Measurements from ENCODE around the gene UNG.
"Not testable (repeated sequence)": the region's sequence is repeated elsewhere in the genome, so short reads cannot be mapped to it uniquely, and the experiment has no call there.

Gene UNG

DNA sequence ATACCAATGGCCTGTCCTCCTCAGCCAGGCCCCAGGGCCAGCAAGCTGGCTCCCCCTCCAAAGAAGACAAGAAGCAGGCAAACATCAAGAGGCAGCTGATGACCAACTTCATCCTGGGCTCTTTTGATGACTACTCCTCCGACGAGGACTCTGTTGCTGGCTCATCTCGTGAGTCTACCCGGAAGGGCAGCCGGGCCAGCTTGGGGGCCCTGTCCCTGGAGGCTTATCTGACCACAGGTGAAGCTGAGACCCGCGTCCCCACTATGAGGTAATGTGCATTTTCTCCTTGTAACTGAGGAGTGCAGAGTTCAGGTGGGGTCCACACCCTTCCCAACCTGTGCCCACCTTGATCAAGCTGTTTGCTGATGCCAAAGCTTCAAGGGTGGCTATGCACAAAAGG lies 42.4 kb downstream of the UNG start:
- Histone ChIP-seq H3K27ac (ENCODE audit: low read depth, low read length) (no peak overlapping the region), H3K4me1 (ENCODE audit: control insufficient read depth, insufficient read depth, low read length) (no peaks in the 10 kb centered on the region), H3K9ac (ENCODE audit: low read depth, low read length) (no peak overlapping the region), H3K9me3 (ENCODE audit: control insufficient read depth, insufficient read depth, low read length) (no peaks in the 10 kb centered on the region), H3K4me3 (ENCODE audit: low read depth, low read length) (no peak overlapping the region), H3K27me3 (ENCODE audit: control insufficient read depth, insufficient read depth, low read length) (no peaks in the 10 kb centered on the region), H3K36me3 (ENCODE audit: control insufficient read depth, insufficient read depth, low read length) (no peaks in the 10 kb centered on the region)

DNA sequence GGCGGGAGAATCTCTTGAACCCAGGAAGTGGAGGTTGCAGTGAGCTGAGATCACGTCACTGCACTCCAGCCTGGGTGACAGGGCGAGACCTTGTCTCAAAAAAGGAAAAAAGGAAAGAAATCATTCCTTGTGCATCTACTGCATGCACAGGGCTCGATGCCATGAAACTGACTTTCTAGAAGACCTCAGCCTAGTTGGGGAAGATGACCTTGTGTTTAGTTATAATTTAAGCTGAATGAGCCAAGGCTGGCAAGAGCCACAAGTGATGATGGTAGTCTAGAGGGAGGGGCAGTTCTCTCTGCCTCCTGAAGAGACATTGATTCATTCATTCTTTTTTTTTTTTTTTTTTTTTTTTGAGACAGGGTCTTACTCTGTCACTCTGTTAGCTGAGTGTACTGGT lies 43.2 kb downstream of the UNG start:
- no peak overlapping the region for H3K27ac ChIP-seq (ENCODE audit: low read depth, low read length)
- no peak overlapping the region for H3K9ac ChIP-seq (ENCODE audit: low read depth, low read length)
- H3K36me3 ChIP-seq (ENCODE audit: control insufficient read depth, insufficient read depth, low read length), result no peaks in the 10 kb centered on the region
- no peak overlapping the region for H3K4me3 ChIP-seq (ENCODE audit: low read depth, low read length)
- no peaks in the 10 kb centered on the region for H3K4me1 ChIP-seq (ENCODE audit: control insufficient read depth, insufficient read depth, low read length)
- no peaks in the 10 kb centered on the region for H3K9me3 ChIP-seq (ENCODE audit: control insufficient read depth, insufficient read depth, low read length)
- H3K27me3 ChIP-seq (ENCODE audit: control insufficient read depth, insufficient read depth, low read length), result no peaks in the 10 kb centered on the region

DNA sequence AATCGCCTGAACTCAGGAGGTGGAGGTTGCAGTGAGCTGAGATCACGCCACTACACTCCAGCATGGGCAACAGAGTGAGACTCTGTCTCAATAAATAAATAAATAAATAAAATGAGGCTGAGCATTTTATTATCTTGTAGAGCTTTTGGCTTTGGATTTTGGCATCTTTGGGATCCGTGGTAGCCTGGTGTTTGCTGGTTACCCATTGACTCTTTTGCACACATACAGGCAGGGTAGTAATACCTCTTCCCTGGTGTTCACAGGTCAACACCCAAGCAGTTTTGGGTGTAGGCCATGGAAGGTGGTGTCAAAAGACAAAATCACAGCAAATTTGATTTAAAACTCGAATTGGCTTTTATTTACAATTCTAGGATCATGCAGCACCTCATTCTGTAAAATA lies 46.8 kb downstream of the UNG start:
- H3K9ac ChIP-seq (ENCODE audit: low read depth, low read length), result no peak overlapping the region
- H3K27ac ChIP-seq (ENCODE audit: low read depth, low read length), result no peak overlapping the region
- H3K27me3 ChIP-seq (ENCODE audit: control insufficient read depth, insufficient read depth, low read length), result no peaks in the 10 kb centered on the region
- no peaks in the 10 kb centered on the region for H3K4me1 ChIP-seq (ENCODE audit: control insufficient read depth, insufficient read depth, low read length)
- H3K36me3 ChIP-seq (ENCODE audit: control insufficient read depth, insufficient read depth, low read length), result no peaks in the 10 kb centered on the region
- H3K4me3 ChIP-seq (ENCODE audit: low read depth, low read length), result no peak overlapping the region
- no peaks in the 10 kb centered on the region for H3K9me3 ChIP-seq (ENCODE audit: control insufficient read depth, insufficient read depth, low read length)

DNA sequence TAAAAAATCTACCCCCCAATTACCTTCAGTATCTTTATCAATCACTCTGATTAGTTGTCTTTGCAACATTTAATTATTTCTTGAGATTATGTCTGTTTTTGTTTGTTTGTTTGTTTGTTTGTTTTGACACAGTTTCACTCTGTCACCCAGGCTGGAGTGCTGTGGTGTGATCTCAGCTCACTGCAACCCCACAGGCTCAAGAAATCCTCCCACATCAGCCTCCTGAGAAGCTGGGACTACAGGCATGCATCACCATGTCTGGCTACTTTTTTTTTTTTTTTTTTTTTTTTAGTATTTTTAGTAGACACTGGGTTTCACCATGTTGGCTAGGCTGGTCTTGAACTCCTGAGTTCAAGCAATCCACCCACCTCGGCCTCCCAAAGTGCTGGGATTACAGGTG lies 49.7 kb downstream of the UNG start:
- H3K27me3 ChIP-seq (ENCODE audit: control insufficient read depth, insufficient read depth, low read length); H3K27ac ChIP-seq (ENCODE audit: low read depth, low read length); H3K4me3 ChIP-seq (ENCODE audit: low read depth, low read length); H3K9ac ChIP-seq (ENCODE audit: low read depth, low read length); H3K4me1 ChIP-seq (ENCODE audit: control insufficient read depth, insufficient read depth, low read length); H3K9me3 ChIP-seq (ENCODE audit: control insufficient read depth, insufficient read depth, low read length); H3K36me3 ChIP-seq (ENCODE audit: control insufficient read depth, insufficient read depth, low read length): not testable (repeated sequence)

DNA sequence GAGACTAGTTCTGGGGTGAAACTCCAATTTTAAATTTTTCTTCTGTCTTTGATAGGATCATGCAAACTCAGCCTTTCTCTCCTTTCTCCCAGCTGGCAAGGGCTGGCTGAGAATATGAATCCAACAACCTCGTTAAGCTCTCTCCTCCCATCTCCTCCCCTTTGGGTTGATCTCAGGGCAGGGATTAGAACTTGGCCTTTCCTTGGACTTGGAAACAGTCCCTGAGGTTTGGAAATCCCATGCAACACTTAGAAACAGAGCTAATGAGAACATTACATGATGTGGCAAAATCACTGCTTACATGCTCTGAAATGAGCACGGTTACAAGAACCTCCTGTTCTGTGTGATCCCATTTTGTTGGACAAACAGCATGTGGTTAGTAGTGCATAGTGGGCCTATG lies 50.6 kb downstream of the UNG start:
- H3K27me3 ChIP-seq (ENCODE audit: control insufficient read depth, insufficient read depth, low read length), result no peaks in the 10 kb centered on the region
- no peaks in the 10 kb centered on the region for H3K9me3 ChIP-seq (ENCODE audit: control insufficient read depth, insufficient read depth, low read length)
- H3K4me3 ChIP-seq (ENCODE audit: low read depth, low read length), result no peak overlapping the region
- no peaks in the 10 kb centered on the region for H3K4me1 ChIP-seq (ENCODE audit: control insufficient read depth, insufficient read depth, low read length)
- no peak overlapping the region for H3K27ac ChIP-seq (ENCODE audit: low read depth, low read length)
- no peaks in the 10 kb centered on the region for H3K36me3 ChIP-seq (ENCODE audit: control insufficient read depth, insufficient read depth, low read length)
- no peak overlapping the region for H3K9ac ChIP-seq (ENCODE audit: low read depth, low read length)

DNA sequence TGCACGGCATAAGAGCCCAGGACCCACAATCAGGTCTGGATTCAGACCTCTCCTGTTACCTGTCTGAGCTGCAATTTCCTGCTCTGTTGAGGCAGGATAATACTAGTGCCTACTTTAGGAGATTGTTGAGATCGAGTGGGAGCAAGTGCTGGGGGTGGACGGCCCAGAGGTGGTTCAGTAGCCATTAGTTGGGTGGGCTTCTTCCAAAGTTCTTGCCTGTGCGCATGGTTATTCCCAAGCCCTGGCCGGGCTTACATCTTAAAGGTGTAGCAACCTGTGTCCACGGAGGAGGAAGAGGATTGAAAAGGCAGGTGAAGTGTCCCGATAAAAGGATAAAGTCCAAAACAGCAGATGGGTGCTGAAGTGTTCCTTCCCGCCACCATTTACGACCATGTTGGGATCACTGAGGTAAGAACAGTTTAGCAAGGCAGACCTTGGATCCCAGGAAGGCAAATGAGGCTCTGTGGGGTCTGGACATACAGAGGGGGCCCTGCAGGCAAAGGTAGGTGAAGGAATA lies 52.8 kb downstream of the UNG start:
- Histone ChIP-seq H3K4me3 (ENCODE audit: low read depth, low read length) (no peak overlapping the region), H3K27me3 (ENCODE audit: control insufficient read depth, insufficient read depth, low read length) (peaks cover 4% of the 10 kb centered on the region), H3K4me1 (ENCODE audit: control insufficient read depth, insufficient read depth, low read length) (peaks cover 3% of the 10 kb centered on the region; the same call in 1 of the 2 replicates), H3K36me3 (ENCODE audit: control insufficient read depth, insufficient read depth, low read length) (no peaks in the 10 kb centered on the region), H3K9me3 (ENCODE audit: control insufficient read depth, insufficient read depth, low read length) (no peaks in the 10 kb centered on the region), H3K9ac (ENCODE audit: low read depth, low read length) (no peak overlapping the region), H3K27ac (ENCODE audit: low read depth, low read length) (no peak overlapping the region)

DNA sequence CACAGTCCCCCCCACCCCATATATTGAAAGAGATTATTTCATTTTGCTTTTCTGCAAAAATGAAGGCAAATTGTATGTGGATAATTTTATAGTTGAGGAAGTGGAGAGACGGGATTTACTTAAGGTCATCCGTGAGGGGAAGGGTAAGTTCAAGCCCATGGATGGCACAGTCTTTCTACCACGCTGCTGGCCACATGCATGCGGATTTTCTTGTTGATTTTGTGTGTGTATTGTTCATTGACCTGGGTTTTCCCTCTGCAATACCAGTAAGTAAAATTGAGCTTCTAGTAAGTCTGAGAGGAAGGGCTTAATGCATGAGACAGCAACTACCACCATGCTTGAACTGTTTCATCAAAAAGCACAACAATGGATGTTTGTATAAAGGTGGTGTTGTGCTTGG lies 54.1 kb downstream of the UNG start:
- peaks cover 3% of the 10 kb centered on the region; the same call in 1 of the 2 replicates for H3K4me1 ChIP-seq (ENCODE audit: control insufficient read depth, insufficient read depth, low read length)
- H3K9ac ChIP-seq (ENCODE audit: low read depth, low read length), result no peak overlapping the region
- H3K27me3 ChIP-seq (ENCODE audit: control insufficient read depth, insufficient read depth, low read length), result peaks cover 4% of the 10 kb centered on the region
- no peaks in the 10 kb centered on the region for H3K36me3 ChIP-seq (ENCODE audit: control insufficient read depth, insufficient read depth, low read length)
- no peak overlapping the region for H3K4me3 ChIP-seq (ENCODE audit: low read depth, low read length)
- no peak overlapping the region for H3K27ac ChIP-seq (ENCODE audit: low read depth, low read length)
- no peaks in the 10 kb centered on the region for H3K9me3 ChIP-seq (ENCODE audit: control insufficient read depth, insufficient read depth, low read length)

DNA sequence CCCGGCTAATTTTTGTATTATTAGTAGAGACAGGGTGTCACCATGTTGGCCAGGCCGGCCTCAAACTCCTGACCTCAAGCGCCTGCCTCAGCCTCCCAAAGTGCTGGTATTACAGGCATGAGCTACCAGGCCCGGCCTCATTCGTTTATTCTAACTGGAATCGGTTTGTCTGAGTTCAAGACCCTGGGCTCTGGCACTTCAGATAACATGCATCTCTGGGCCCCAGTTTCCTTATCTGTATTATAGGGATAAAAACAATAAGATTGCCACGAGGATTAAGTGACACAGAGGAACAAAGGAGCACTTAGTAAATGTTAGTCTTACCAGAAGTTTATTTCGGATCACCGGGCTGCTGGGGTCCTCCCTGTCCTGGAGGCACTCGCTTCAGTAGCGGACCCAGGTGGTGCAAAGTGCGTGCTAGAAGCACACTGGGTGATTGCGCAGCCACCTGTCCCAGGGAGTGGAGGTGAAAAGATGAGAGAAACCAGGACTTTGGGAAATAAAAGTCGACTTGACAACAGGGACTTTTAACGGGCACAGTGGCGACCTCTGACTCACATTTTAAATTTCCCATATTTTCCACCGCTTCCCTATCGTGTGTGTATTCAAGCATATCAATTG lies 56.5 kb downstream of the UNG start:
- H3K9ac ChIP-seq (ENCODE audit: low read depth, low read length), result no peak overlapping the region
- H3K4me3 ChIP-seq (ENCODE audit: low read depth, low read length), result peak overlapping the region; percentile 72

DNA sequence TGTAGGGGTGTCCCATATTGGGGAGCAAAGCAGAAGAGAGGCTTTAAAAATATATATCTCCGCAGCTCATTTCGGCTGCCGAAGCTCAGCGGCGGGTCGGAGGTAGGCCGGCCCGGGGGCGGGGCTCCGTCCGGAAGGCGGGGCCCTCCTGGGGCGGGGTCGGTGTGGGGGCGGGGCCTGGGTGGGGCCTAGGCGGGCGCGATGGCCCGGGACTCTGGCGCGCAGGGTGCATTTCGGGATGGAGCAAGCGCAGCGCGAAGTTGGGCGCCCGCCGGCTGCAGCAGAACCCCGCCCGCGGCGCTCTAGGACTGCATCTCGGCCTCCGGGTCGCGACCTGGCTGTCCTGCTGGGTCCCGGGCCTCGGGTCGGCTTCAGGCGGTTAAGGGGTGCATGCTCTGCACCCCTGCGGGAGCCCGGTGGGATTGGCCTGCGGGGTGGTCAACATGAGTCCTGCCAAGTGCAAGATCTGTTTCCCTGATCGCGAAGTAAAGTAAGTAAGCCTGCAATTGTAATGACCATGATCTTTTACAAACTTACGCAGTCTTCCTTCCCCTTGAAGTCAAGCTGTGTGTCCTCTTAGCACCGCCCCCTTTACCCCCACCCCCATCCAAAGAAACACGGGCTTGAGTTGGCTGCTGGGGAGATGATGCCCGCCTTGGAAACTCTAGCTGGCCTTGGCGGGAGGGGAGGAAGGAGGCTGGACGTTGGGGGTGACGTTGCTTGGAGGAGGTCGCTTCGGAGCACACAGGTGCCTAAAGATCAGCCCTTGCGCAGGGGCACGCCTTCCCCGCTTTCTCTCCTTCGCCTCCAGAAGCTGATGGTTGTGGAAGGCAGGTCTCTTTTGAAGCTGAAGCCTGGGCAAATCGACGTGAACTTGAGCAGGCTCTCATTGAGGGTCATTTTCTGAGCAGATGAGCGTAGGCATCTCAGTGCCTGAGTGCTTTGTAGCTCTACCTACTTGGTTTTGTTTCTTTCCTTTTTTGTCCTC lies 57.3 kb downstream of the UNG start:
- Histone ChIP-seq H3K36me3 (ENCODE audit: control insufficient read depth, insufficient read depth, low read length) (no peaks in the 10 kb centered on the region), H3K27me3 (ENCODE audit: control insufficient read depth, insufficient read depth, low read length) (peaks cover 4% of the 10 kb centered on the region), H3K9ac (ENCODE audit: low read depth, low read length) (peak overlapping the region; percentile 64), H3K4me1 (ENCODE audit: control insufficient read depth, insufficient read depth, low read length) (peaks cover 3% of the 10 kb centered on the region; the same call in 1 of the 2 replicates), H3K4me3 (ENCODE audit: low read depth, low read length) (peak overlapping the region; percentile 74), H3K27ac (ENCODE audit: low read depth, low read length) (peak overlapping the region; percentile 94), H3K9me3 (ENCODE audit: control insufficient read depth, insufficient read depth, low read length) (no peaks in the 10 kb centered on the region)

More for the DNA sequence above, 56.5 kb downstream of the UNG start:
- H3K4me1 ChIP-seq (ENCODE audit: control insufficient read depth, insufficient read depth, low read length), result peaks cover 3% of the 10 kb centered on the region; the same call in 1 of the 2 replicates
- peaks cover 4% of the 10 kb centered on the region for H3K27me3 ChIP-seq (ENCODE audit: control insufficient read depth, insufficient read depth, low read length)
- no peak overlapping the region for H3K27ac ChIP-seq (ENCODE audit: low read depth, low read length)
- H3K36me3 ChIP-seq (ENCODE audit: control insufficient read depth, insufficient read depth, low read length), result no peaks in the 10 kb centered on the region
- H3K9me3 ChIP-seq (ENCODE audit: control insufficient read depth, insufficient read depth, low read length), result no peaks in the 10 kb centered on the region

DNA sequence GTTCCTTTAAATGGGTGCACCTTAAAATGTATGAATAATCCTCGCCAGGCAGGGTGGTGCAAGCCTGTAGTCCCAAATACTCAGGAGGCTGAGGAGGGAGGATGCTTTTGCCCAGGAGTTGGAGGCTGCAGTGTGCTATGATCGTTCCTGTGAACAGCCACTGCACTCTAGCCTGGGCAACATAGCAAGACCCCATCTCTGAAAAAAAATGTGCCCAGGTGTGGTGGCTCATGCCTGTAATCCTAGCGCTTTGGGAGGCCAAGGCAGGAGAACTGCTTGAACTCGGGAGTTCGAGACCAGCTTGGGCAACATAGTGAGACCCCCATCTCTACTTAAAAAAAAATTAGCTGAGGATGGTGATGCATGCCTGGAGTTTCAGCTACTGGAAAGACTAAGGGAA lies 58.6 kb downstream of the UNG start:
- H3K27me3 ChIP-seq (ENCODE audit: control insufficient read depth, insufficient read depth, low read length), result peaks cover 4% of the 10 kb centered on the region
- no peak overlapping the region for H3K27ac ChIP-seq (ENCODE audit: low read depth, low read length)
- no peaks in the 10 kb centered on the region for H3K9me3 ChIP-seq (ENCODE audit: control insufficient read depth, insufficient read depth, low read length)
- H3K4me1 ChIP-seq (ENCODE audit: control insufficient read depth, insufficient read depth, low read length), result peaks cover 3% of the 10 kb centered on the region; the same call in 1 of the 2 replicates
- no peak overlapping the region for H3K4me3 ChIP-seq (ENCODE audit: low read depth, low read length)
- H3K36me3 ChIP-seq (ENCODE audit: control insufficient read depth, insufficient read depth, low read length), result no peaks in the 10 kb centered on the region
- H3K9ac ChIP-seq (ENCODE audit: low read depth, low read length), result no peak overlapping the region

DNA sequence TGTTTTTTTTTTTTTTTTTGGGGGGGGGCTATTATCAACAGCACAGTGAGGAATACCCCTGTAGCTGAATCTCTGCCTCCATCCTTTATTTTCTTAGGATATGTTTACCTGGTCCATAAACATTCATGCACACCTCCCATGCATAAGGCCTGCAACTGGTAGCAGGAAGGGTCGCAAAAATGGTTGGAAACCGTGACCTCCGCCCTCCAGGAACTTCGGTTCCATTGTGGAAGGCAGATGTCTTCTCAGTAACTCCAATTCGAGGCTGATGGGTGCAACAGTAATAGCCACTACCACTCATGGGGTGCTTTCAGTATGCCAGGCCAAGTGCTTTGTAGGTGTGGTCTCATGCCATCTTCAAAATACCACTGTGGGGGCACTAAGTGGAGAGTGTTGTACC lies 59.2 kb downstream of the UNG start:
- H3K36me3 ChIP-seq (ENCODE audit: control insufficient read depth, insufficient read depth, low read length), result no peaks in the 10 kb centered on the region
- no peak overlapping the region for H3K27ac ChIP-seq (ENCODE audit: low read depth, low read length)
- no peaks in the 10 kb centered on the region for H3K9me3 ChIP-seq (ENCODE audit: control insufficient read depth, insufficient read depth, low read length)
- peaks cover 3% of the 10 kb centered on the region; the same call in 1 of the 2 replicates for H3K4me1 ChIP-seq (ENCODE audit: control insufficient read depth, insufficient read depth, low read length)
- H3K9ac ChIP-seq (ENCODE audit: low read depth, low read length), result no peak overlapping the region
- no peak overlapping the region for H3K4me3 ChIP-seq (ENCODE audit: low read depth, low read length)
- peaks cover 4% of the 10 kb centered on the region for H3K27me3 ChIP-seq (ENCODE audit: control insufficient read depth, insufficient read depth, low read length)

All from HUES48 (cell line).